Glomerular endothelial cell (primary cell): ENCODE measurements around the gene SLC12A5. TPM values are rescaled to one million over a fixed set of nuclear protein-coding genes. Genes with fewer than 3 reads are reported as not detected.
"Not testable (repeated sequence)": the region's sequence is repeated elsewhere in the genome, so short reads cannot be mapped to it uniquely, and the experiment has no call there.

Experiments
- DNase-seq: peaks from one replicate; pipeline ENCODE4 v3.0.0-alpha.2; 2011; ENCODE audit warnings: low read depth, low spot score; ENCODE audit errors: extremely low read depth
- total RNA-seq: library from RNA; depleted of rRNA; stranded (reverse); fragments of >200 nt; gene quantifications from 2 replicates; pipeline ENCODE4 v1.2.3, GENCODE V29; 2015

The SLC12A5 gene
- 0.34 and 2.2 TPM in 2 replicates for total RNA-seq

DNA sequence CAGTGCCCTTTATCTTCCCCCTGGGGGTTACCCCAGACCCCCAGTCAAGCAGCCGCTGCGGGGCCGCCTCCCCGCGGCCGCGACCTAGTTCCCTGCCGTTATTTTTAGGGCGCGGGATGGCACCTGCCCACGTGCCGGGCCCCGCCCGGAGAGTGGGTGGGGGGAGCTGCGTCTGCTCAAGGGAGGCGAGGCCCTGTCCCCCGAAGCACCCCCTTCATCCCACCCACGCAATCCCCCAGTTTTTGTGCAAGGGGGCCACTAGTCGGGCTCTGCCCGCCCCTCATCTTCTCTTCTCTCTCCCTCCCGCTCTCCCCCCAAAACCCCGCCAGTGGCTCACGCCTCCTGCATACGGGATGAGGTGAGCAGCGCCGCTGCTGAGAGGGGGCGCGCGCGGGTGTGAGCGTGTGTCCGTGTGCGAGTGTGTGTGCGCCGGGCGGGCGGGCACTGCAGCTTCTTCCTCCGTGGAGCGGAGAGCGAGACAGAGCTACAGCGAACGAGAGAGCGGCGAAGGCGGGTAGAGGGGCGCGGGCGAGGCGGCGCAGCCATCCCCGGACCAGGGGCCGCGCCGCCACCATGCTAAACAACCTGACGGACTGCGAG is at the start of gene SLC12A5:
Gene SLC12A5, plus strand, starts transcription at position 444 of the 600 bp plus-strand sequence. Its CDS starts 130 bp downstream, at position 574.
- no peak for DNase-seq

GRCh38 chr20:45981261-45981660 is 47.8 kb upstream of the SLC12A5 start:
- DNase-seq, result no peak

DNA sequence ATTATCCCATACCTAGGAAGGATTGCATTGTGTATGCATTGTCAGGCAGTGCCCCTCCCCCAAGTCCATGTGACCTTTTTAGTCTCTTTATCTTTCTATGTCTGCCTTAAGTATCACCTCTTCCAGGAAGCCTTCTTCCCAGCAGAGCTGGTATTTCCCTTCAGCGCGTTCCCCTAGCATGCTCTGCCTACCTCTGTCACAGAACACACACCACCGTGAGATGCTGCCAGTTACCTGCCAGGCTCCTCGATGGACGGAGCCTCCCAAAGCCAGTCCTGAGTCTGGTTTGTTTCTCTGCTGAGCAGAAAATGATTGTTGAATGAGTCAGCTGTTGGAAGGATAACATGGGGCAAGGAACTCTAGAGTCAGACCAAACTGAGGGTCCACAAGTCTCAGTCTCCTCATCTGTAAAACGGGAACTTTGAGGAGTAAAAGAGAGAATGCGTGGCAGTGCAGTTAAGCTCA is 45.7 kb upstream of the SLC12A5 start:
- no peak for DNase-seq

DNA sequence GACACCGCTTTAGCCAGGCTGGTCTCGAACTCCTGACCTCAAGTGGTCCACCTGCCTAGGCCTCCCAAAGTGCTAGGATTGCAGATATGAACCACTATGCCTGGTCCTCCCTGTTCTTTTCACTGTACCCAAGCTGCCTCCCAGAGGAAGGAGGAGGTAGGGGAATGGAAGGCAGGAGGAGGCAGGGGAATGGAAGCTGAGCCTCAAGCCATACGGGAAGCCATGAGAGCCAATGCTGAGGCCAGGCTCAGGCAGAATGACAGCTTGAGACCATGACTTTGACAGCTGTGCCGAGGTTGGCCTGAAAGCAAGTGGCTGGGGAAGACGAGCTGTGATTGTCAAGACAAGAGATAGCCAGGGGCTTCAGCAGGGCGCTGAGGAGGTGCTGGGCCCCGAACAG is 43.4 kb upstream of the SLC12A5 start:
- DNase-seq, result no peak

DNA sequence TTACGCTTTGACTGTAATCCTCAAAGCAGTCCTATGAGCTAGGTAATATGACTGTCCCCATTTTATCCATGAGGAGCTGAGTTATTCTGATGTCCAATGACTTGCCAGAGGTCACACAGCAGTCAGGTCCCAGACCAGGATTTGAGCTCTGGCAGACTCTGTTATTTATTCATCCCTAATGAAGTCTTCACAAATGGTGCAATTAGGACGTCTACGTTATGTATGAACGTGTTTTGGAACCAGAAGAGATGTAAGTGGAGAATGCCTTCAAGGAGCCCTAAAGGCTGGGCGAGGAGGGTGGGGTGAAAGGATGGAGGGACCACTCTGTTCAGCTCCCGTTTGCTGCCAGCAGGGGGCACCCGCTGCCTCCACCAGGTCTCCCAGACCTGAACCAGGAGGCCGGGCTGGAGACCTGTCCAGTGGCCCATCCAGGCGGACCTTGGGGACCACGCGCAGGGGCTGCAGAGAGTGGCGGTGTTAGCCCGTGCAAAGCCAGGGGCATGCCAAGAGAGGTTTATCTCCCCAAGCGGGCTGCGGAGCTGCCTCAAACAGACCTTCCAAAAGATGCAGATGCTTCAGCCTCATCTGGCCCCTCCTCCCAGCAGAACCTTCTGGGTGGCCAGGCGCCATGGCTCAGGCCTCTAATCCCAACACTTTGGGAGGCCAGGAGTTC is 41.8 kb upstream of the SLC12A5 start:
- DNase-seq, result no peak

DNA sequence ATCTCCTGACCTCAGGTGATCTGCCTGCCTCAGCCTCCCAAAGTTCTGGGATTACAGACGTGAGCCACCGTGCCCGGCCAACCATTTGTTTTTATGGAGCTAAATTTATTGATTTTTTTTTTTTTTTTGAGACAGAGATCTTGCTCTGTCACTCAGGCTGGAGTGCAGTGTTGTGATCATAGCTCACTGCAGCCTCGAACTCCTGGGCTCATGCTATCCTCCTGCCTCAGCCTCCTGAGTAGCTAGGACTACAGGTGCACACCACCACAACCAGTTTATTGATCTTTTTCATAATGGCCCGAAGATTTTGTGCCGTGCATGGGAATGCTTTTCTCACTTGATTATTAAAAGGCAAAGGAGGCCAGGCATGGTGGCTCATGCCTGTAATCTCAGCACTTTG is 40.2 kb upstream of the SLC12A5 start:
- not testable (repeated sequence) for DNase-seq

DNA sequence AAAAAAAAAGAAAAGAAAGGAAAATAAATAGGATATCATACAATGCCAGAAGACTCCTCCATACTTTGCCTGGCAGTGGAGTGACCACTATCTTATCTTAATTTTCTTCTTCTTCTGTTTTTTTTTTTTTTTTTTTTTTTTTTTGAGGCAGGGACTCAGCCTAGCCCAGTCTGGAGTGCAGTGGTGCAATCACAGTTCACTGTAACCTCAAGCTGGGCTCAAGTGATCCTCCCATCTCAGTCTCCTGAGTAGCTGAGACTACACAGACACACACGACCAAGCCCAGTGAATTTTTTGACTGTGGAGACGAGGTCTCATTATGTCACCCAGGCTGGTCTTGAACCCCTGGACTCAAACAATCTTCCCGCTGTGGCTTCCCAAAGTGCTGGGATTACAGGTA is 37.4 kb upstream of the SLC12A5 start:
- no peak for DNase-seq

- DNase-seq, result no peak
Measured at GRCh38 chr20:45993197-45993951, 35.6 kb upstream of the SLC12A5 start.

DNA sequence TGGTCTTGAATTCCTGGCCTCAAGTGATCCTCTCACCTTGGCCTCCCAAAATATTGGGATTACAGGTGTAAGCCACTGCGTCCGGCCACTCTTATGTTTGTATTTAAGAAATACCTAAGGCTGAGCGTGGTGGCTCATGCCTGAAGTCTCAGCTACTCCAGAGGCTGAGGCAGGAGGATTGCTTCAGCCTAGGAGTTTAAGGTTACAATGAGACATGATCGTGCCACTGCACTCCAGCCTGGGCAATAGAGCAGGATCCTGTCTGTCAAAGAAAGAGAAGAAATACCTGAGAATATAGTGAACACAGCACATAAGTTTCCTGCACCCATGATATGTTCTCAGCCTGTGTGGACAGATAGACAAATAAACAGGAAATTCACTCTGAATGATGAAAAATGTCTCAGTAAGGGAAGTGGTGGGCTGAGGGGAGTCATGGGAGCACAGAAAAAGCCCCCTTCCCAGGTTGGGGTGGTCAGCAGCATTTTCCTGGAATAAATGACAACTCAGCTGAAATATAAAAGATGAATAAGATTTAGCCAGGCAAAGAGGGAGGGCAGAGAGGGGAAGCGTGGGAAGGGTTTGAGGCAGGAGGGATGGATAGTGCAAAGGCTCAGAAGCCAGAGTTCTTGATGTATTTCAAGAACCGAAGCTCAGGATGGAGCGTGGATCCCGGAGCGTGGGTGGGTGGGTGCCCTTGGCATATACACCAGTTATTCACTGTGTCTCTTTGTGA is 34.1 kb upstream of the SLC12A5 start:
- DNase-seq, result no peak

DNA sequence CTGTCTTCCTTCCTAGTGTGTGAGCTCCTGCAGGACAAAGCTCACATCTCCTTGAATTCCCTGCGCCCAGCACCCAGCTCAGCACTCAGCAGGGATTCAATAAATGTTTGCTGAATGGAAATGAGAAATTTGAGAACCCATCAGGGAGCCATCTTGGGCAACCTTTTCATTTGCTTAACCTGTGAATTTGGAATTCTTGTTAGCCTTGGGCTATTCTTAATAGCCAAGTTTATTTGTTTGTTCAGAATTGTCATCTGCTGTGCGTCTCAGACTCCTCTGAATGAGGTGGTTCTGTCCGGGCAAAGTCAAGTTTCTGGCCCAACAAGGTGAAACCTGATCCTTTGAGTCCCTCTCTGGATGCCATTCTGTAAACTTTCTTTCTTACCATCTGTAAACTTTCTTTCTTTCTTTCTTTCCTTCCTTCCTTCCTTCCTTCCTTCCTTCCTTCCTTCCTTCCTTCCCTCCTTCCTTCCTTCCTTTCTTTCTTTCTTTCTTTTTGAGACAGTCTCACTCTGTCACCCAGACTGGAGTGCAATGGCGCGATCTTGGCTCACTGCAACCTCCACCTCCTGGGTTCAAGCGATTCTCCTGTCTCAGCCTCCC is 33.4 kb upstream of the SLC12A5 start:
- DNase-seq, result not testable (repeated sequence)

GRCh38 chr20:45997187-45997586 is 31.8 kb upstream of the SLC12A5 start:
- no peak for DNase-seq

DNA sequence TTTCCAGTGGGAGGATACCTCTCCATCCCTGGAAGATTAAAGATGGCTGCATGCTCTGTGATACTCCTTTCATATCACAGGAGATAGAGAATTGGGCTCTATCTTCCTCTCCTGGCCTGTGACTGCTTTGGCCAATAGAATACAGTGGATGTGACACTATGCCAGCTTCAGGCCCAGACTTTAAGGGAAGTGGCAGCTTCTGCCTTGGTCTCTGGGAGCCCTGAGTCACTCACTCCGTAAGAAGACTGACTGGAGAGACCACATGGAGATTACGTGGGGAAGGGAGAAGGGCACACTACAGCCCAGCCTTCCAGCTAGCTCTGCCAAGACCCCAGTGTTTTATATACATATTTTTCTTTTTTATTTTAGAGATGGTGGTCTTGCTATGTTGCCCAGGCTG is 30.7 kb upstream of the SLC12A5 start:
- DNase-seq, result no peak

- DNase-seq, result no peak
Measured at GRCh38 chr20:45998761-45999160, 30.3 kb upstream of the SLC12A5 start.

DNA sequence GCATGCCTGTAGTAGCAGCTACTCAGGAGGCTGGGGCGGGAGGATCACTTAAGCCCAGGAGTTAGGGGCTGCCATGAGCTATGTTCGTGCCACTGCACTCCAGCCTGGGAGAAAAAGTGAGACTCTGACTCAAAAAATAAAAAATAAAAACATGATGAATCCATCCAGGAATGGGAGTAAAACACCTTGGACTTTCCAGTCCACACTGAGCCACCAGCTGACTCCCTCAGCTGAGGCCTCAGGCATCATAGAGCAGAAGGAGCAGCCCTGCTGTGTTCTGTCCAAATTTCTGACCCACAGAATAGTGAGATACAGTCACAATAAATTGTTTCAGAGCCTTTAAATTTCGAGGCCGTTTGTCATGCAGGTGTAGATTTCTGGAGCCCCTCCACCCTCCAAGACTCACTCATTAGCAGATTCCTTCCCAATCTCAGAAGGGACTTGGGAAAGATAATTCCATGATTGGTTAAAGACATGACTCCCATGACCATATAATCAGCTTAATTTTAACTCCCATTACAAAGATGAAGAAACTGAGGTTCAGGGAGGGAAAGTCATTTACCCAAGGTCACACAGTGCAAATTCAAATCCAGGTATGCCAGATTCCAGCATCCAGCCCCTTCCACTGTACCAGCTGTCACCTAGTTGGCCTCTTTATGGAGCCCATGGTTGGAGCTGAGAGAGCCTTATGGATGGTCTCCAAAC is 29.3 kb upstream of the SLC12A5 start:
- no peak for DNase-seq

GRCh38 chr20:46000262-46000996 is 28.6 kb upstream of the SLC12A5 start:
- DNase-seq, result no peak

DNA sequence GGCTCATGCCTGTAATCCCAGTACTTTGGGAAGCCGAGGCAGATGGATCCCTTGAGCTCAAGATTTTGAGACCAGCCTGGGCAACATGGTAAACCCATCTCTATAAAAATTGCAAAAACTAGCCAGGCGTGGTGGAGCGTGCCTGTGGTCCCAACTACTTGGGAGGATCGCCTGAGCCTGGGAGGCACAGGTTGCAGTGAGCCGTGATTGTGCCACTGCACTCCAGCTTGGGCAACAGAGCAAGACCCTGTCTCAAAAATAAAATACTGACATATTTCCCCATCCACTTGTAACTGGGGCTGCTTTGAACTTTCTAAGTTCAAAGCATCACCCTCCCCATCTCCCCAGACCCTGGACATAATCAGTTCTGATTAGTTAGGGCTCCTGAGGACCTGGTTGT is 27.5 kb upstream of the SLC12A5 start:
- DNase-seq, result no peak

DNA sequence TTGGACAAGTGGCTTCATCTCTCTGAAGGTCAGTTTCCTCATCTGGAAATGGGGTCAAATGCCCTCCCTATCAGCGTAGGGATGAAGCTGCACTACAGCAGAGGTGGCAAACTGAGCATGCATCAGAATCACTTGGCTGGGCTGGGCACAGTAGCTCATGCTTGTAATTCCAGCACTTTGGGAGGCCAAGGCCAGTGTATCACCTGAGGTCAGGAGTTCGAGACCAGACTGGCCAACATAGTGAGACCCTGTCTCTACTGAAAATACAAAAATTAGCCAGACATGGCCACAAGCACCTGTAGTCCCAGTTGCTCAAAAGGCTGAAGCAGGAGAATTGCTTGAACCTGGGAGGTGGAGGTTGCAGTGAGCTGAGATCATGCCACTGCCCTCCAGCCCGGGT is 27.0 kb upstream of the SLC12A5 start:
- no peak for DNase-seq

- DNase-seq, result no peak
Measured at GRCh38 chr20:46004187-46004586, 24.8 kb upstream of the SLC12A5 start.

DNA sequence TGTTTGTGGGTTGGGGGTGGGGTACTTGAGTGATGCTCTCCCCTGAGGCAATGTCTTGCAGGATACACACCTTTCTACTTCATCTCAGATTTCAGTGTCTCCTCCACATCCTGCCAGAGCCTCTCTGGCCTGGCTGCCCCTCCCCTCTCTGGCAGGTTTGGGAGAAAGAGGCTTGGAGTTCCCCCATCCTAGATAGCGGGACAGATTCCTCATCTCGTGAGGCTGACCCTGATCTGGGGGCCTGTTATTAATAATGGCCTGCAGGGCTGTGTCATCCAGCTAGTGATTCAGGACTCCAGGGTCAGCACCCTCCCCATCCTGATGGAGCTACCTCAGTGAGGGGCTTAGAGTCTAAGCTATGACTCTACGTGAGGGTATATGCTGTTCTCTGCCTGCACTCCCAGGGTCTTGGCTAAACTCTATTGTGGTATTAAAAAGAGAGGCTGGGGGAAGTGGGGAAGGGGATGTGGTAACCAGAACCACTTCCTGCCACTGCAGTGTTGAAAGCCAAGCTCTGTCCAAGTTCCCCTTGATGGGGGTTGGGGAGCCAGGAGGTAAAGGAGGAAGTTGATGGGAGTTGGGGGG is 24.0 kb upstream of the SLC12A5 start:
- DNase-seq, result no peak
